GM19025 (cell line): ENCODE data around the gene INPP4B.

Source experiments
- ATAC-seq: cut with Tn5 transposase; IDR thresholded peaks from one replicate; pipeline ENCODE4 v1.9.1; 2021; ENCODE audit warnings: mild to moderate bottlenecking, low read depth, moderate library complexity; ENCODE audit not compliant: unreplicated experiment

INPP4B gene

DNA sequence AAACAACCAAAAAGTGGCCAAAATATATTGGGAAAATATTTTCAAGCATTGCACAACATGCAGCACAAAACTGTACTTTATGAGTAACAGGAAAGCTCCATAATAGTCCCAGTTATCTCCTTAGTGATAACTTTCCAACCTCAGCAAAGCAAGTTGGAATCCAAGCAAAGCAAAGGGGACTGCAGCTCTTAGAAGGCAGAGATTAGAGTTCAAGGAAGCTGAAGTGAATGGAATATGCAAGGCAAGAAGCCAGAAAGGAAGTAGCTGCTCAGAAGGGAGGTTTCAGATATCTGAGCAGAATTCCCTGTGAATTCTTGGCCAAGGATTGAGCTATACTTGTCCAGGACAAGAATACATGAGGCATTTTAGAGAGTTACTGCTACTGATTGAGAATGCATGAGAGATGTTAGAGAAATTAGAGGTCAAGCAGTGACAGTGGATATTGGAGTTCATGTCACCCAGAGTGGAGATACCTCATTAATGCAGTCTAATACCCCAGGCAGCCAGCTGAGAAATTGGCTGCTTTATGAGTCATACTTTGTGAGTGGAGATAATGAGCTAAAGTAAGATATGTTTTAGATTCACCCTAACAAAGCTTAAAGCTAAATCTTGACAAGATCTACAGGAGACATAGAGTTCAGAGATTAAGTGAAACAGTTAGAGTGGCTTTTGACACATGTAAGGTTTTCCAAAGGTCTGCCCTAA, 102.8 kb downstream of the INPP4B start:
- no peak for ATAC-seq

DNA sequence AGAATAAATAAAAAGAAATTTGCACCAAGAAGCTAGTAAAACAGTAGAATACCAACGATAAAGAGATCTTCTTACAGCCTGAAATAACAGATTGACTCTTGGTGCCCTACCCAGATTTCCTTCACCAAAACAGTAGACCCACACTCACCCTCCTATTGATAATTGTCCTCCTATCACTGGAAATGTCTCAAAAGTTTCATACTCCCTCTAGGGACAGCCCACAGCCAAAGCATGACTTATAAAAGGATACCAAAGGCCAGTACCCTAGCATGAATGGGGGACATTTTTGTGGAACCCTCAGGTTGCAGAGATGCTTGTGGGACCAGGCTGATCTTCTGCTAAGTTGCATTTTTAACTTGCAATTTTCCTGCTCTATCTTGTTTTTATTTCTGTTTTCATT, 104.1 kb downstream of the INPP4B start:
- no peak for ATAC-seq

DNA sequence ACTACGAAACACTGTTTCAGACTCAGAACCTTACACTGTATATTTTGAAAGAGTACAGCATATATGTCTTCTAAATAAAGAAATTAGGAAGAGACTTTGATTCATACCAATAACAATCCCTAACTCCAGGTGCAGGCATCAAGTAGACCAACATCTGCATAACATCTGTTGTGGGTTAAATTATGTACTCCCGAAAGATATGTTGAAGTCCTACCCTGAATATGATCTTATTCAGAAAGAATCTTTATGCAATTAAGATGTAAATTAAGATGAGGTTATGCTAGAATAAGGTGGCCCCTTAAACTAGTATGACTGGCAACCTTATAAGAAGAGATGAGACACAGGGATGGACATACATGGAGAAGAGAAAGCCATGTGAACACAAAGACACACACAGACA, 117.9 kb downstream of the INPP4B start:
- ATAC-seq = no peak

DNA sequence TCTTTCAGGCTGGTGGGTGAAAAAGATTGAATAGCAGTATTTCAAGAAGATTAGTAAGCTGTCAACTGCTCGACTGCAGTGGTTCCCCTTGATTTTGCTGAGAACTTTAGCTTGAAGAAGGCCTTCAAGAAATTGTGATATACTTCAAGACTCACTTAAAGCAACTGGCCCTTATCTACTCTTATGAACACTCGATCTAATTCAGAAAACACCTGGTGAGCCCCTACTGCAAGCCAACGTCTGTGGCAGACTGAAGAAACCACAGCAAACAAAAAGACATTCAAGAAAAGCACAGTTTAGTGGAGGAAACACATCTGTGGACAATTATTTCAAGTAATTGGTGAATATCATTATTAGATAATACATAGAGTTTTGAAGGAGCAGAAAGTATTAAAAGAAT, 119.0 kb downstream of the INPP4B start:
- no peak for ATAC-seq

DNA sequence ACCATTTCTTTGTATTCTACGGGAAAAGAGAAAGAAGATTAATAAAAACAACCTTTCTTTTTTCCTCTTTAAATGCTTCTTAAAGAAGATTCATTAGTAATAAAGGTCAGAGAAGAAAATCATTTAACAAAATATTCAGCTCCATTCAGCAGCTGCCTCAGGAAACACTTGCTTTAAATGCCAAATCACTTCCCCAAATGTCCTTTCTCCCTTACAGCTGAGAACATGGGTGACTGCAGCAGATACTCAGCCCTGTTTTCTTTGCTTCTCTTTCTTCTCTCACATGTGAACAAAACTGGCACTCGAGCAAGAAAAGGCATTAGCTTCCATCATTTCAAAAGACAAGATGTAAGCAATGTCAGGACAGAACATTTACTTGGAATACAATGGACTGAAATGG, 120.2 kb downstream of the INPP4B start:
- ATAC-seq = no peak

DNA sequence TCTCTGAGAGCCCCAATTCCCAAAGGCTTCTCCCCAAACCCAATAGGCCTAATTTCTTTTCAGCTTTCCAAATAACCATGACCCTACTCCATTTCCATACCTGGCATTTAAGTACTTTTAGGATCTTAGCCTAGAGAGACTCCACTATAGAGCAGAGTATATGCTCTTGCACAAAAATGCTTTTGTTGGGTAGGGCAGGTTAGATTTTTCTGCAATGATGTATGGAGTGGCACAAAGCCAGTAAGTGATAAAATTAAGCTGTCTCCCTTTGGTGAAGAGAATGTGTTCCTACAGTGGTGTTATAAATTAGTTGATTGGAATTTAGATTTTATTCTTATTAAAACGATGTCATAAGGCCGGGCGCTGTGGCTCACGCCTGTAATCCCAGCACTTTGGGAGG, 124.9 kb downstream of the INPP4B start:
- ATAC-seq = no peak

DNA sequence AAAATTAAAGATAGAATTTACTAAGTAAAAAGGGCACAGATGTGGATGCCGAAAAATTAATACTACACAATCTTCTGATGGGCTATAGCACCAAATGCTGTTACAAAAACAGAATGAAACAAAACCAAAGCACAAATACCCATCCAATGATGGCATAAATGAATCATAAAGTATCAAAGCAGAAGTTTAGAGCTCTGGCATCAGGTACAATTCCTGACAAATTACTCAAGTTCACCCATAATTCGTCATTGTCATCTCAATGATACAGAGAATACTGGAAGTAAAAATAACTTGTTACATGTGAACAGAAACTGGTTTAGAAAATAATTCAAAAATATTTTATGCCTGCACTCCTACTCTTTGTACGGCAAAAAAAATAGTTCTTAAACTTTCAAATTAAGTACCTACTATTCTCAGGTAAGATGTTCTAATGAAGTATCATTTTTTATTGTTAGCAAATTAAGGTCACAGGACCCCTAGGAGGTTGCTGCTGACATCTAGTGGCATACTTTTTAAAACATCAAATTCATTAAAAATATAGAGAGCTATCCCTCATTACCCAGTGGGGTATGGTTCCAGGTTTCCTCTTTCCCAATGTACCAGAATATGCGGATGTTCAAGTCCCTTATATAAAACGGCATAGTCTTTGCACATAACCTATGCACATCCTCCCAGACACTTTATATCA, 126.1 kb downstream of the INPP4B start:
- ATAC-seq = no peak

DNA sequence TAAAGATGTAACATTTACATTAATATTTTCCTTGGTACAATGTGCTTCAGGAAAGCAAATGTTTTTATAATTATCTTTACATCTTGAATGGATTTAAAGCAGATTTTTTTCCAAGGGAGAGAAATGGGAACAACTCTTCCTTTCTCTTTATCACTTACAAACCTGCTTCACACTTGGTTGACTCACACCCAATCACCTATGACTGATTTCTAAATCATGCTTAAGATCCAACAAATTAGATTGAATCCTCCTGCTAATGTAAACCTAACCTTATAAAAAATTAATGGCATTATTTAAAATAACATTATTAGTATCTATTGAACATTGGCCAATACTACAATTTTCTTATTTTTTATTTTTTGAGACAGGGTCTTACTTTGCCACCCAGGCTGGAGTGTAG, 127.1 kb downstream of the INPP4B start:
- no peak for ATAC-seq

DNA sequence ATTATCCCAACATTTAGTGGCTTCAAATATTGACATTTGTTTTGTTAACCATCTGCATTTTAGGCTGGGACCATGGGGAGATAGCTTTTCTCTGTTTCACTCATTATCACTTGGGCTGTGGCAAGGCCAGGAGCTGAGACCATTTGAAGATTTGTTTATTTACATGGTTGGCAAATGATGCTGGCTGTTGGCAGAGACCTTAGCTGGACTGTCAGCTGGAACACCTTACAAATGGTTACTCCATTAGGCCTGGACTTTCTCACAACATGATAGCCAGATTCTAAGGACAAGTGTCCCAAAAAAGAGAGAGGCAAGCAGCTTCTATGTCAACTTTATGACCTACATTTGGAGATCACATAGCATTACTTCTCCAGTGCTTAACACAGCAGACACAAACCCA, 130.4 kb downstream of the INPP4B start:
- ATAC-seq = no peak

DNA sequence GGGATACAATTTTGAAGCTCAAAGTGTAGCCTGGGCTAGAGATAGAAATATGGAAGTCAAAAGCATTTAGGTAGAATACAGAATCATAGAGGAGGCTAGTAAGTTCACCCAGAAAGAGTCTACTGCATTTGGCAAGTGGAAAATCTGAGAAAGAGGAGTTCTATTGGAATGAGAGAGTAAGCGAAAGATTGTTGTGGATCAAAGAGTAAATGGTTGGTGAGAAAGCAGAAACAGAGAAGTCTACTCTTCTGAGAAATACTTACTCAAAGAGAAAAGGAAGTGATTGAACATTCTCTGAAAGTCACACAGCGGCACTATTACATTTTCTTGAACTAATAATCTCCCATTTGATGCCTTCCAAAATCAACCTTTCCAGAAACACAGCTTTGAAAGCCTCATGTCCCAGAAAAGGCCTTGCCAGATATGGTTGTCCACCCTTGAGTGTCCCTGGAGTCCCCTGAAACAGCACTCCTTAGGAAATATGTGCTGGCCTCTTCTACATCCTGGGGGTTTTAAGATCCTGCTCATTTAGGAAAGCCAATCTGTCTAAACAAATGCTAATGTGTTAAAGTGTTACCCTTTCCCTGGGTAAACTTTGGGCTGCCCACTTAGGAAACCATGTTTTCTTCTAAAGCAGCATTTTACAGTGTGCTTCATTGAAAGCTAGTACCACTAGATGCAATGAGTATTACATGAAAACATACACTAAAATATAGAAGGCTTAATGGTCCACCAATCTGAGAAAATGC, 132.6 kb downstream of the INPP4B start:
- no peak for ATAC-seq

DNA sequence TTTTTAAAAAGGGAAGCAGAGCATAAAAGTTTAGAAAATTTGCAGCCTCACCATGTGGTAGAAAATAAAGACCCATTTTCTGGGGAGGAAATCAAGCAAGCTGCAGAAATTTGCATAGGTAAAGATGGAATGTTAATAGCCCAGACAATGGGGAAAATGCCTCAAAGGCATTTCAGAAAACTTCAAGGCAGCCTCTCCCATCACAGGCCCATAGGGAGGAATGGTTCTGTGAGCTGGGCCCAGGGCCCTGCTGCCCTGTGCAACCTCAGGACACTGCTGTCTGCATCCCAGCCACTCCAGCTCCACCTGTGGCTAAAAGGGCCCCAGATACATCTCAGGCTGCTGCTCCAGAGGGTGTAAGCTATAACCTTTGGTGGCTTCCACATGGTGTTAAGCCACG, 137.9 kb downstream of the INPP4B start:
- ATAC-seq = no peak

DNA sequence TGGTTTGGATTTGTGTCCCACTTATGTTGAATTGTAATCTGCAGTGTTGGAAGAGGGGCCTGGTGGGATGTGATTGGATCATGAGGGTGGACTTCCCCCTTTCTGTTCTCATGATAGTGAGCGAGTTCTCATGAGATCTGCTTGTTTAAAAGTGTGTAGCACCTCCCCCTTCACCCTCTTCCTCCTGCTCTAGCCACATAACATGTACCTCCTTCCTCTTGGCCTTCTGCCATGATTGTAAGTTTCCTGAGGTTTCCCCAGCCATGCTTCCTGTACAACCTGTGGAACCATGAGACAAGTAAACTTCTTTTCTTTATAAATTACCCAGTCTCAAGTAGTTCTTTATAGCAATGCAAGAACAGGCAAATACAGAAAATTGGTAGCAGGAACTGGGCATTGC, 138.7 kb downstream of the INPP4B start:
- ATAC-seq = no peak

DNA sequence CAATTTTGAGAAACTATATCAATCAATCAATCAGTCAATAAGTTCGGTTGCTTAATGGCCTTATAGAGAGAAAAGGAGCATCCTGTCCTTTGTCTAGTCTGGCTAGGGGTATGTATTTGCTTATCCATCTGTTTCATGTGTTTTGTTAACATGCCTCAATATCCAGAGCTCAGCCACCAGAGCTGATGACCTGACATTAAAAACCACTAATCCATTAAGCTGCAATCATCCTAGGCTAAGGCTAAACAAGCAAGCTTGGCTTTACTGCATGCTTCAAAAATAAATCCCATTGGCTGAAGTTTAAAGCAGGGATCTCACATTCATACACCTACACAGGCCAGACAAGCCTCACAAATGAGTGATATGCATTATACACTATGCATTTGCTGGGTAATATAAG, 139.7 kb downstream of the INPP4B start:
- no peak for ATAC-seq

DNA sequence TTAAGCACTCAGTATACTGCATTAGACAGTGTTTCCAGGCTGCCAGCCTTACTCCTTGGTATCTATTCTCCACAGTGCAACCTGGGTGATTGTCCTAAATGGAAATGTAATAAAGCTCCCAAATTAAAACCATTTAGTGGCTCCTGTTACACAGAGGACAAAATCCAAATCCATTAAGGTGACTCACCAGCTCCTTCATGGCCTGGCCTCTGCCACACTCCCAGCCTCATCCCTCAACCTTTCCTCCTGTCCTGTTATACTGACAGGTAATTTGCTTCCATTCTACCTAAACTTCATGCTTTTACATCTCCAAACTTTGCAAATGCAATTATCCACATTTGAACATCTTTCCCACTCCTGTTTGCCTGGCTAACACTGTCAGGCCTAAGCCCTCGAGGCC, 140.3 kb downstream of the INPP4B start:
- no peak for ATAC-seq

DNA sequence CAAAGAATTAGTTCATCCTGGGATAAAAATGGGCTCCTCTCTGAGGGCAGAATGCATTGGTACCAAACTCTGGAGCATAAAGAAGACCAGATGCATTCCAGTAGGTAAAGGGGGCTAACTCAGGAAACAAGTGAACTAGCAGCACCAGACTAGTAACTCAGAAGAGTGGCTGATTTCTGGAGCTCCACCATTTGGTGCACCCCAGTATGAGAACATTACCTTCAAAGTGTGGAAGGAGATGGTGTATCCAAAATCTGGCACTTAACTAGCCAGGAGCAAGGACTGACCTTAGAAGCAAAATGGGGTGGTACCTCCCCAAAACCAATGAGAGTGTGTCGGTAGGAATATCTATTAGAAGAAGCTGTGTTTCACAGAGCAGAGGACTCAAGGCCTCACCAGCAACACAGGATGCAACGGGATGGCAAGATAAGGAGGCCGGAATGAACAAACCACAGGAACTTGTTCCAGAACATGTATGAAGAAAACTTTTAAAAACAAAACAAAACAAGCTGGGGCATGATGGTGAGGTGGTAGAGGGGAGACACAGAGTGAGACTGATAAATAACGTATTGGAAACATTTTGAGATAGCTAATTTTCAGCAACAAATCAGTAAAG, 142.3 kb downstream of the INPP4B start:
- ATAC-seq = no peak

DNA sequence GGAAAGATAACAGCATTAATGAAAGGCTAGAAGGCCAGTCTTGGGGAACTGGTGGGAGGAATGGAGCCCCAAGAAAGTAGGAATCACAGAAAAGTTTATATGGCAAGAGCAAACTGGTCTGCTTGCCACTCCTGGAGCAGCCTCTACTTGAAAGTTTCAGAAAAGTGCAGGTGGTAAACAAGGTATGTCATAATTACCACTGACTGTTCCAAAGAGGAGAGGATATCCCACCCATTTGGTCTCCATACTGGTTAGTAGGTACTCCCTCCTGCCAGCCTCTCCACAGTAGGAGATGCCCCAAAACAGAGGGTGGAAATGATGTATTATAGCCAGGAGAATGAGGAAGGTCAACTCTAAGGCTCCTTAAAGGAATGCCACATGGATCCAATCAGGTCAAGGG, 145.1 kb downstream of the INPP4B start:
- no peak for ATAC-seq

DNA sequence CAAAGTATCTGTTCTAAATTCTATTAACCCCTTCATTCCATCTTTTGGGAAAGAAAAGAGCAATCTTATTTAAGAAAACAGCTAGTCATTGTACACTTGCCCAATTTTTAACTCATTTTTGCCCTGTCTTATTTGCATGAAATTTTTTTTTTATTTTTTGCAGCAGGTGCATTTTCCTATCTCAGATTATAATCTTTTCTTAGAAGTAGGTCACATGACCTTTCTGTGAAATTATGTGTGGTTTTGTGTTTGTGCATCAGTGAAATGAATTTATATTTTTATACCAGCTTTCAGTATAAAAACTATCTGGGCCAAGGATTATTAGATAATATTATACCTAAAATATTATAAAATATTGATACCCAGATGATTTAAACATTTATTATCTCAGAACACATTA, 145.6 kb downstream of the INPP4B start:
- no peak for ATAC-seq

DNA sequence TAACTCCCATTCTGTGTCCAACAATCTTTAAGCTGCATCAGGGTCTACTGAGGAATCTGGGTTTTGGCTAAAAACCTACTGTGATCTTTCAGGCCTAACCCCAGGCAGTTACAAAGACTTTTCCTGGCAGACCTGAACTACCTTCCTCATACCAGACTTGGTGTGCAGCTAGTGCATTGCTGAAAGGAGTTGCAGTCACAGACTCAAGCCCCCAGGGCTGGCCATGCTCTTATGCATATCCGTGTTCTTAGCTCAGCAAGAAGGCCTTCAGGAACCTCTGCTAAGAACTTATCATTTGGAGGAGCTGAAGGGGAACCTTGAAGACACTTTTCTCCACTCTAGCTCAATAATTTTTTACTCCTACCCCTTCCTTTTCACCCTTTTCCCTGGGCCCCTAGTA, 147.5 kb downstream of the INPP4B start:
- ATAC-seq = no peak

DNA sequence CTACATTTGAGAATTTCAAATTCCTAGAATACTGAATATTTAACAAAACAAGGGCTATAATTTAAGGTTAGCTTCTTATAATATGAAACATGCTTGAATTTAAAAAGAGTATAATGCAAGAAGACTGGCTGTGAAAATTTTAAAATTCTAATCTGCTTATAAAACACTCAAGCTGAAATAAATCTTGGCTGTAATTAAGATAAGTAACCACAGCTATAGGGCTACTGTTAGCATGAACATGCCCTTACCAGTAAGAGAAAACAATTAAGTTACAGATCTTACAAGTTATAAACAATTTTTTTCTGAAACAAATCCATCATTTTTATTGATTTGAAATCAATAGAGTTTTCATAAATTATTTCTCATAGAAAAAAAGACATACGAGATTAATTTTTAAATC, 148.2 kb downstream of the INPP4B start:
- ATAC-seq = no peak

DNA sequence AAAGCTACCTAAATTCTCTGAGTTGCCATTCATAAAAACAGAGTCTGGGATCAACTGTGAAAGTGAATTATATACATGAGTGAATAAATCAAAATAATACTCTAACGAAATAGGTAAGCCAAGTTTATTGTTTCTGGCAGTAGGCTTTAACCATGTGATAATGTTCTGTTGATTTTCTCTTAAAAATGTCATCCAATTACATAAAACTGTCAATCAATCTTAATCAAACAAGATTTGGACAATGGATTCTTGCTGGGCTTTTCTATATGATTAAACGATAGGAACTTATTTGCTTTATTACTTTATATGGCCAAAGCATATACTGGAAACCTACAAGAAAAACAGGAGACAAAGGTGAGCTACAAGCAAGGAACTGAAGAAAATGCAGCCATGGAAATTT, 148.8 kb downstream of the INPP4B start:
- no peak for ATAC-seq

DNA sequence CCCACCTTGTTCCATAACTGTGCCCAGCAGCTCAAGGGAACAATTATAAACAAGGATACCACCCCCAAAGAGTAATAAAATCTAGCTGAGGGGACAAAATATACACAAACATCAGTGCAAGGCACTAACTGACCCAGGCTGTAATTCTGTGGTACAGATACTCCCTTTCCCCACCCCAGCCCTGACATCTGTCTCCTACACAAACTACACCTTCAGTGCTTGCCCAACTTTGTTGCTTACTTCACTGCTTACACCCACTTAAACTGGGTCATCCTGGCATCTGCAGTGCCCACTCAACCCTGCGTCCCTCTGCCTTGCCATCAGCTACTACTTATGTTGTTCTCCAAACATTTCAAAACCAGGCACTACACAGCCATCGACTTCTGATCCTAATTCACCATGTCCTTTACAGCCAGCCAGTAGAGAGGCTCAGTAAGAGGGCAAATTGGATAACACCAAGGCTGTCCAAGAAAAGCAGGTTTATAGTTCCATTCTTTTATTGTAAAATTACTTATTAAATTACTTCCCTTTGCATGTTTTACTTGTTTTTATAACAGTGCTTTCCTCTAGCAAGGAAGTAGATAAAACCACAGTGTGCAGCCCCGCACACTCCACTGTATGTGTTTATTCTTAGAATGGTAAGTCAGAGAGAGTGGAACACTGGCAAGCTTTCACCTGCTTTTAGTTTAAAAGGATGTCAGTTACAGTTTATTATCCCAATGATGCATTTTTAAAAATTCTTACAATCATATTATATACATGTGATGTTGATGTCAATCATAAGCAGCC, 149.6 kb downstream of the INPP4B start:
- ATAC-seq = no peak
